ENCODE data around the gene RPTOR.
"Not testable (repeated sequence)": the region's sequence is repeated elsewhere in the genome, so short reads cannot be mapped to it uniquely, and the experiment has no call there.

The RPTOR gene

GRCh38 chr17:80552523-80552922 lies 7.9 kb downstream of the RPTOR start:
- no peak for DNase-seq (ENCODE audit: low spot score)

- no peak for DNase-seq (ENCODE audit: low spot score)
Measured at GRCh38 chr17:80555266-80555665, 10.6 kb downstream of the RPTOR start.

GRCh38 chr17:80558046-80558445 lies 13.4 kb downstream of the RPTOR start:
- DNase-seq (ENCODE audit: low spot score): no peak

GRCh38 chr17:80559825-80560251 lies 15.2 kb downstream of the RPTOR start:
- DNase-seq (ENCODE audit: low spot score): no peak

- no peak for DNase-seq (ENCODE audit: low spot score)
Measured at GRCh38 chr17:80561541-80562114, 17.0 kb downstream of the RPTOR start.

GRCh38 chr17:80564545-80564944 lies 19.9 kb downstream of the RPTOR start:
- DNase-seq (ENCODE audit: low spot score): no peak

- DNase-seq (ENCODE audit: low spot score): no peak
Measured at GRCh38 chr17:80565343-80566053, 20.9 kb downstream of the RPTOR start.

GRCh38 chr17:80566054-80566400 lies 21.4 kb downstream of the RPTOR start:
- DNase-seq (ENCODE audit: low spot score): no peak

GRCh38 chr17:80568246-80568645 lies 23.6 kb downstream of the RPTOR start:
- DNase-seq (ENCODE audit: low spot score): no peak

- no peak for DNase-seq (ENCODE audit: low spot score)
Measured at GRCh38 chr17:80569924-80570323, 25.3 kb downstream of the RPTOR start.

GRCh38 chr17:80573701-80574100 lies 29.1 kb downstream of the RPTOR start:
- no peak for DNase-seq (ENCODE audit: low spot score)

GRCh38 chr17:80574496-80574895 lies 29.9 kb downstream of the RPTOR start:
- DNase-seq (ENCODE audit: low spot score): no peak

GRCh38 chr17:80575057-80575875 lies 30.6 kb downstream of the RPTOR start:
- peak; percentile 88 for DNase-seq (ENCODE audit: low spot score)

- no peak for DNase-seq (ENCODE audit: low spot score)
Measured at GRCh38 chr17:80577876-80578570, 33.4 kb downstream of the RPTOR start.

GRCh38 chr17:80578668-80579388 lies 34.2 kb downstream of the RPTOR start:
- DNase-seq (ENCODE audit: low spot score): not testable (repeated sequence)

GRCh38 chr17:80582165-80582564 lies 37.5 kb downstream of the RPTOR start:
- no peak for DNase-seq (ENCODE audit: low spot score)

GRCh38 chr17:80584176-80584905 lies 39.7 kb downstream of the RPTOR start:
- peak; percentile 58 for DNase-seq (ENCODE audit: low spot score)

- no peak for DNase-seq (ENCODE audit: low spot score)
Measured at GRCh38 chr17:80585890-80586845, 41.5 kb downstream of the RPTOR start.

GRCh38 chr17:80586846-80587228 lies 42.2 kb downstream of the RPTOR start:
- DNase-seq (ENCODE audit: low spot score): no peak

Measured in COLO829 (cell line).